Muscle layer of colon (tissue), 2 donors: ENCODE data around the gene LMAN1L.

Experiments
- H3K27ac ChIP-seq: one replicate; pipeline ENCODE4 v1.7.0; 2013; ENCODE audit warnings: low read depth, mild to moderate bottlenecking, low read length, moderate library complexity
- H3K27me3 ChIP-seq, 2 donors: one replicate each; pipeline ENCODE4 v1.7.0; 2013; ENCODE audit warnings: low read length in 2 of 2, mild to moderate bottlenecking in 2 of 2; ENCODE audit not compliant: insufficient read depth in 2 of 2, control insufficient read depth in 1 of 2
- H3K36me3 ChIP-seq: one replicate; pipeline ENCODE4 v1.7.0; 2013; ENCODE audit warnings: mild to moderate bottlenecking, low read length; ENCODE audit not compliant: insufficient read depth
- H3K4me1 ChIP-seq: one replicate; pipeline ENCODE4 v1.7.0; 2013; ENCODE audit warnings: mild to moderate bottlenecking, low read length; ENCODE audit not compliant: insufficient read depth
- H3K4me3 ChIP-seq, 2 donors: one replicate each; pipeline ENCODE4 v1.7.0; 2013; ENCODE audit warnings: low read length in 2 of 2, low read depth in 1 of 2, mild to moderate bottlenecking in 1 of 2, moderate library complexity in 1 of 2
- H3K9ac ChIP-seq: one replicate; pipeline ENCODE4 v1.7.0; 2013; ENCODE audit warnings: low read length
- H3K9me3 ChIP-seq: one replicate; pipeline ENCODE4 v1.7.0; 2013; ENCODE audit warnings: mild to moderate bottlenecking, low read length
- donor health status: abdominal sarcoma.
- donor health status: Adenocarcinoma of cecum.

The LMAN1L gene

DNA sequence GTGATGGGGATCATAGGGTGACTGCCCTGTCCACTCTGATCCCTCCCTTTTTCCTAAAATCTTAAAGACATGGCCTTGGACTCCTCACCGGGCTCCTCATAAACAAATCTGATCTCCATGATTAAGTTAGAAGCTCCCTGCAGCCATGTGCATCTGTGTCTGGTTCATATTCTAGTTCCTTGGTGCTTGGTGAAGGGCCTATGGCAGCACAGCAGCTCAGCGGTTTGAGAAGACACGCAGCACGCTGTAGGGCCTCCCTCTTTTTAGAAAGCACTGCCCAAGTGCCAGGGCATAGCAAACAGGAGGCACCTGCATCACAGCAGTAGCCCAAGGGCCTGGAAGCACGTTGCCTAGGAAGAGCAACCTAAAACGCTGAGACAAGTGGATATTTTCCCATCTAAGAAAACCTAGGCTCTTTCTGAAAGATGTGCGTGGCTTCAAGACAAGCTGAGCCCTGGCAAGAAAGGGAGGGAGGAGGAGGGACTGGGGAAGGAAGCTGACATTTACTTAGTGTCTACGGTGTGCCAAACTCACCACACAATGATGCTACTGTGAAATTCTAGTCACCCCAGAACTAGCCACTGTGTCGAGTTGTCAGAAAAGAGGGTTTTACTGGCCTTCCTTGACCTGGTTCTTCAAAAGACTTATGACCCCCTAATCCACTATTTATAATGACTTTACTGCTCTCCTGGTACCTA, 45.2 kb downstream of the LMAN1L start:
- no peaks in the 10 kb centered on the region for H3K9me3 ChIP-seq
- peaks cover 16% of the 10 kb centered on the region for H3K4me1 ChIP-seq
- no peak overlapping the region for H3K4me3 ChIP-seq
- no peak overlapping the region for H3K27ac ChIP-seq
- H3K27me3 ChIP-seq, result no peaks in the 10 kb centered on the region
- peaks cover 15% of the 10 kb centered on the region for H3K36me3 ChIP-seq
- no peak overlapping the region for H3K9ac ChIP-seq

DNA sequence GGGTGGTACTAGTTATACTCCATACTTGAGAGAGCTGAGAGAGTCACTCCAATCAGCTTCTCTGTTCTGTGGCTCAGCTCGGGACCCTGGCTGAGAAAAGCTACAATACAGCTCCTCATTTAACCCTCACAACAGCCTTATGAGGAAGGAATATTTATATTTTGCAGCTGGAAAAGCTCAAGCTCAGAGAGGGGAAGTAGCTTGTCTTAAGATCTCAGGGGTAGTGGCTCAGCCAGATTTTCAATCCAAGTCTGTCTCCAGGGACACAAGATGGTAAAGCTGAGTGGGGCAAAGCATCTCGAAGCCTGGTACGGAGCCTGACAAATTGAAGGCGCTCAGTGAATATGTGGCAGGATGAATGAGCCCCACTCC, 45.7 kb downstream of the LMAN1L start:
- peaks cover 10% of the 10 kb centered on the region for H3K36me3 ChIP-seq
- peaks cover 16% of the 10 kb centered on the region for H3K4me1 ChIP-seq
- H3K27ac ChIP-seq, result no peak overlapping the region
- no peaks in the 10 kb centered on the region for H3K9me3 ChIP-seq
- no peak overlapping the region for H3K9ac ChIP-seq
- H3K4me3 ChIP-seq, result no peak overlapping the region
- no peaks in the 10 kb centered on the region for H3K27me3 ChIP-seq

DNA sequence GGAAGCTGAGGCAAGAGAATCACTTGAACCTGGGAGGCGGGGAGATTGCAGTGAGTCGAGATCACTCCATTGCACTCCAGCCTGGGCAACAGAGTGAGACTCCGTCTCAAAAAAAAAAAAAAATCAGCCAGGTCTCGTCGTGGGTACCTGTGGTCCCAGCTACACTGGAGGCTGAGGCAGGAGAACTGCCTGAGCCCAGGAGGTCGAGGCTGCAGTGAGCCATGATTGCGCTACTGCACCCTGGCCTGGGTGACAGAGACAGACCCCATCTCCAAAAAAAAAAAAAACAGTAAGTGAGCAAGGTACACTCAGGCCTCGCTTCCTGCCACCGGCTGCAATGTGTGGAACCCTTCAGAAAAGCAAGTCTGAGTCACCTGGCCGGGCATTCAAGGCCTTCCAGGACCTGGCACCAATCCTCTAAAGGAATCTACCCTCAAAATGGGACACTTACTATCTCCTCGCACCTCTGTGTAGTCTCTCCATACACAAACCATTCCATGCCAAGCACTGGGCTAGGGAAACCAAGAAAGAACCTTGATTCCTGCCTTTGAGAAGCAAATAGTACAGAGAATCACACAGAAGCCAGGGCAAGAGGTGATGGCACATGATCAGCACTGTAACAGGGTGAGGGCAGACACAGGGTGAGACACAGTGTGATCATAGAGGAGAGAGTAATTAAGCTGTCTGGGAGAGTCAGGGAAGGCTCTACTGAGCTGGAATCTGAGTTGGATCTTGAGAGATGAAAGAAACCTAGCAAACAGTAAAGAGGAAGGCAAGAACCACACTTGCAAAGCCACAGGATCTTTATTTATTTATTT, 50.8 kb downstream of the LMAN1L start:
- H3K4me1 ChIP-seq, result peaks cover 5% of the 10 kb centered on the region
- no peaks in the 10 kb centered on the region for H3K27me3 ChIP-seq
- no peak overlapping the region for H3K9ac ChIP-seq
- H3K36me3 ChIP-seq, result peaks cover 8% of the 10 kb centered on the region
- no peak overlapping the region for H3K27ac ChIP-seq
- no peaks in the 10 kb centered on the region for H3K9me3 ChIP-seq
- H3K4me3 ChIP-seq, result no peak overlapping the region

DNA sequence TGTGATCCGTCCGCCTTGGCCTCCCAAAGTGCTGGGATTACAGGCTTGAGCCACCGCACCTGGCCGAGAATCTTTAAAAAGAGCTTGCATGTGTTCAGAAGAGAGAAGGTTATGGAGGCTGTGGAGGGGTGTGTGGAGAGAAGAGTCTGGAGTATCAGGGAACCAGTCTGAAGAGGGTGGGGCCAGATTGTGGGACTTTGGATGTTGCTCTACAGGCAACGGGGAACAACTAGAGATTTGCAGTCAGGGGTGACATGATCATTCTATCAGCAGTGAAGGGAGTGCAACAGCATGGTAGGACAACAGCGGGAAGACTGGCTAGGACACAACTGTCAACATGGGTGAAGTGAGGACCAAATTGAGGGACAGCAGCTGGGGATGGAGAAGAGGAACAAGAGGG, 51.7 kb downstream of the LMAN1L start:
- Histone ChIP-seq H3K27ac (no peak overlapping the region), H3K27me3 (no peaks in the 10 kb centered on the region), H3K4me3 (no peak overlapping the region), H3K9ac (no peak overlapping the region), H3K9me3 (no peaks in the 10 kb centered on the region), H3K4me1 (peaks cover 9% of the 10 kb centered on the region), H3K36me3 (peaks cover 8% of the 10 kb centered on the region)

DNA sequence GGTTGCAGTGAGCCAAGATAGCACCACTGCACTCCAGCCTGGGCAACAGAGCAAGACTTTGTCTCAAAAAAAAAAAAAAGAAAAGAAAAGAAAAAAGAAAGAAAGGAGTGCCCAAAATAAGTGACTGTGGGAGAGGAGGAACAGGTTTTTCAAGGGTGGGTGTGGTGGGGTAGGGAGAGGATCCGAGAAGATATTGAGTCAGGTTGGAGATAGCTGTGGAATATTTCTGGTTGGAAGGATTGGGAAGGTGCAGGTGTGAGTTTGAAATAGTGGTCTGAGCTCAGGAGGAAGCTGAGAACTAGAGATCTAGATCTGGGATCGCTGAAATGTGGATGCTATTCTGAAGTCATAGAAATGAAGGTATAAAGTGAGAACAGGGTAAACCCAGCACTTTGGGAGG, 52.7 kb downstream of the LMAN1L start:
- peaks cover 19% of the 10 kb centered on the region for H3K4me1 ChIP-seq
- no peak overlapping the region for H3K4me3 ChIP-seq
- H3K36me3 ChIP-seq, result peaks cover 8% of the 10 kb centered on the region
- H3K27me3 ChIP-seq, result no peaks in the 10 kb centered on the region
- H3K9ac ChIP-seq, result no peak overlapping the region
- H3K9me3 ChIP-seq, result no peaks in the 10 kb centered on the region
- no peak overlapping the region for H3K27ac ChIP-seq

DNA sequence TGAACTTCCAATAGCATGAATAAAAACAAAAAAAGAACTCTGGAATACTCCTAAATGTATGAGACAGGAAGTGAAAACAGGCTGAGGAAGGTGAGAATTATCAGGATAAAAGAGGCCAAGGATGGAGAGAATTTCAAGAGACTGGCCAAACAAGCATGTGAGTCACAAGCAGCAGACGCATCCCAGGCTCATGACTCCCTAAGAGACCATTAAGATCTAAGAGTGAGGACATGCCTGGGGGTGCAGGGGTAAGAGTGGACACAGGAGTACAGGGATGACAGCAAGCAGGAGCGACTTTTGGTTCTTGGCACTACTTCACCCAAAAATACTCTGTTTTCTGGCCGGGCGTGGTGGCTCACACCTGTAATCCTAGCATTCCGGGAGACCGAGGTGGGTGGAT, 53.5 kb downstream of the LMAN1L start:
- Histone ChIP-seq H3K27ac (no peak overlapping the region), H3K9ac (no peak overlapping the region), H3K36me3 (peaks cover 8% of the 10 kb centered on the region), H3K9me3 (no peaks in the 10 kb centered on the region), H3K4me3 (no peak overlapping the region), H3K27me3 (no peaks in the 10 kb centered on the region), H3K4me1 (peaks cover 27% of the 10 kb centered on the region)

DNA sequence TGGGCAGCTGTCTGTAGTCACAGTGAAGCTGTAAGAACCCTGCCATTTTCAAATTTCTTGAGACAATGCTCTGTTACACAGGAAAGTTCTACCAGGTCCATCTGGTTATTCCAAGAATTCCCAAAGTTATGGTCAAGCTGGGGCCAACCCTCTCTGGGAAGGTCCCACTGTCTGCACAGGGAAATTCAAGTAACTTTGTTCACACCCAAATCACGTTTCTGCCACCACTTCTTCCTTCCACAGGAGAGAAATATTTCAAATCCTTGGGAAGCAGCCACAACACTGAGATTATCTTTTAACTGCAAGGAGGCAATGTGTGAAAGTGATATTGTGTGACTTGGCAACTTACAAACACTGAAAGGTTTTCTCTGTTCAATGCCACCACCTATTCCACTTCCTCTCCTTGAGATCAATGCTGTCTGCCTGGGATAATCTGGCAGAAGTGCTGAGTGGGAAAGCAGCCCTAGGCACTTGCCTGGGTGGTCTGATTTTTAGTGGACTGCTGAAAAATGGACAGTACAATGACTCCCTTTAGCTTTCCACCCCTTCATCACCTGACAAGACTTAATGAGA, 54.9 kb downstream of the LMAN1L start:
- H3K9me3 ChIP-seq, result no peaks in the 10 kb centered on the region
- H3K9ac ChIP-seq, result no peak overlapping the region
- no peaks in the 10 kb centered on the region for H3K27me3 ChIP-seq
- no peak overlapping the region for H3K27ac ChIP-seq
- peaks cover 8% of the 10 kb centered on the region for H3K36me3 ChIP-seq
- H3K4me3 ChIP-seq, result no peak overlapping the region
- peaks cover 32% of the 10 kb centered on the region for H3K4me1 ChIP-seq

DNA sequence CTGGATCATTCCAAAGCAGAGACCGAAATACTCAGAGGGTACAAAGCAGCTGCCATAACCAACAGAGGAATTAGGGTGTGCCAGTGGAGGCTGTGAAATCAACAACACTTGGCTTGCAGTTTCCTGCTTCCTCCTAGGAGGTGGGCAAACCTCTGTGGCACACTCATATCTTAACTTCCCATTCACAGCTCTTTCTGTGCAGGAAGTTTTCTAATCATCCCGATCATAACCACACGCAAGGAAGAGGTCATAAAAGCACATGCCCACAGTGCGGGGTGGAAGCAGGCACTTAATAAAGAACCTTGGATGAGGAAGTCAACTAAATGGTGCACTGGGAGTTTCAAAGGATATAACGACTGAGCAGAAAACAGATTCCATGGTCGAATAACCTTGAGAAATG, 55.4 kb downstream of the LMAN1L start:
- H3K4me3 ChIP-seq, result no peak overlapping the region
- H3K4me1 ChIP-seq, result peaks cover 33% of the 10 kb centered on the region
- H3K9me3 ChIP-seq, result no peaks in the 10 kb centered on the region
- H3K36me3 ChIP-seq, result peaks cover 8% of the 10 kb centered on the region
- no peaks in the 10 kb centered on the region for H3K27me3 ChIP-seq
- H3K9ac ChIP-seq, result no peak overlapping the region
- H3K27ac ChIP-seq, result no peak overlapping the region

DNA sequence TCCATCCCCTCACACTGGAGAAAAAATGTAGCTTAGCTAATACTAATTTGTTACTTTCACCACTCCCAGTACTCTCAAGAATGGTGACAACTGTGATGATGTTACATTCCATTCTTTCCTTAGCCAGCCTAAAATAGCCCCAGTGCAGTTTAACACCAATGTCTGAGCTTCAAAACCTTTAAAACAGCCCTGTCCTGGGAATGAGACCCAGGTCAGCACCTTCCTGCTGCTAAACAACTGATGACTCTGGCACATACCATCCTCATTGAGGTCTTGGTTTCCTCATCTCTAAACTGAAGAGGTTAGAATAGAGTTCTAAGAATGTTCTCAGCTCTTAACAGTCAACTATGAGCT, 56.7 kb downstream of the LMAN1L start:
- Histone ChIP-seq H3K9me3 (no peaks in the 10 kb centered on the region), H3K4me1 (peaks cover 36% of the 10 kb centered on the region), H3K27ac (no peak overlapping the region), H3K9ac (no peak overlapping the region), H3K36me3 (peaks cover 8% of the 10 kb centered on the region), H3K4me3 (peak overlapping the region in 1 of 2 donors; percentile 9), H3K27me3 (no peaks in the 10 kb centered on the region)

DNA sequence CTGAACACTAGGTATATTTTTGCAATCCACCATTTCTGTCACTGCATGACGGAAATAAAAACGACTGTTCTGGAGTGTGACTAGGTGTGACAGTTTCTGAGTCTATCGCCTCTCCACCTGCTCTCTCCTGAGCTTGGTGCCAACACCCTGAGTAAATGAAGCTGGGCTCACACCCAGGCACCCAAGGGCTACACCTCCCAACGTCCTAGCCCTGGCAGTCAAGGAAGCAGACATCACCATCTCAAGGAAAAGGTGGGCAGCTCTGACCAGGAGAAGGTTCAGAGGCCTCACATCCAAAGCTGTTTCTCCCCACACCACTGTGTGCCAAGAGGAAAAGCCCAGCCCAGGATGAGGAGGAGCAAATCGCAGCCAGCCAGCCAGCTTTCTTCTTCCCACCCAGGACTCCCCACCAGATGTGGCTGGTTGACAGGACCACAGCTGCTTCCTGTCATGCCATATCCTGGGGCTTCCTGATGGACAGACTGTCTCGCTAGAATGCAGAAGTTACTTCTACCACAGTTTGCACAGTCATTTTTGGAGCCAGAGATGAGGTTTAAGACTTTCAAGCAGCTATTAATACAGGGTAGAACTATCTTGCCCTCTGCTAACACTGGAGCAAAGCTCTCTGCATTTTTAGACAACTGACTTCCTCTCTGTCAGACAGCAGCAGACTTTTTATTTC, 57.2 kb downstream of the LMAN1L start:
- H3K27ac ChIP-seq, result no peak overlapping the region
- H3K27me3 ChIP-seq, result no peaks in the 10 kb centered on the region
- H3K4me3 ChIP-seq, result peak overlapping the region in 1 of 2 donors; percentile 9
- no peak overlapping the region for H3K9ac ChIP-seq
- no peaks in the 10 kb centered on the region for H3K9me3 ChIP-seq
- H3K36me3 ChIP-seq, result peaks cover 8% of the 10 kb centered on the region
- peaks cover 36% of the 10 kb centered on the region for H3K4me1 ChIP-seq

DNA sequence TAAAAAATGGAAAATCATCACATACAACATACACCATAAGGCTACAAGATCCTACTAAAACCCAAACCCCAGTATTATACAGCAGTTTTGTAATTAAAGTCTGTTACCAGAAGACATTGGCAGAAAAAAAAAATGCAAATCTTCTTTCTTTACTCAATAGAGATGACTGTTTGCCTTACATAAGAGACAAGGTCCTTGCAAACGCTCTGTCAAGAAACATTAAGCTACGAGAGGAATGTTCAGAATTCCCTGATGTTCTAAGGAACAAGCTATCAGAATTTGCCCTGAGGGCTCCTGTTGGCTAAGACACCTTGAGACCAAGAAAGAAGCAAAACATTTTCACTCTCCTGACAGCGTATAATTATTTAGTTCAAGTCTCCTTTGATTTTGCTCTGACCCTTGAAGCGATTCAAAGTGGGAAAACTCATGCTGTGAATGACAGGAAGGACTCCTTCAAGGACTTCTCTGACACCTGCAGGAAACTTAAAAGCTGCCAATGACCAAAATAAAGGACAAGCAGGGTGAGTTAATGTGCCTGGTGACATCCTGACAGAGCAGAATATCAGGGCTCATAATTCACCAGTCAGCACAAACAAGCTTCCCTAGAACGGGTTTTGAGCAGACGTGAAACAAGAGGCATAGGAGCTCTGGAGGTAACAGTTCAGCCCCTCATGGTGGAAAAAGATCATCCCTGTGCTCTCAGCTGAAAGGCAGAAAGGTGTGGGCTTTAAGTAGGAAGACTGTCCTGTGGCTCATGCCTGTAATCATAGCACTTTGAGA, 58.0 kb downstream of the LMAN1L start:
- Histone ChIP-seq H3K27me3 (no peaks in the 10 kb centered on the region), H3K36me3 (peaks cover 8% of the 10 kb centered on the region), H3K4me3 (no peak overlapping the region), H3K9ac (no peak overlapping the region), H3K4me1 (peaks cover 36% of the 10 kb centered on the region), H3K27ac (peak overlapping the region; percentile 9), H3K9me3 (no peaks in the 10 kb centered on the region)
